GM13976 (cell line): ENCODE data around the gene CDK18.

Source experiments
- DNase-seq: peaks from one replicate; pipeline ENCODE4 v3.0.0; 2012; ENCODE audit warnings: low spot score
- in situ Hi-C: fragments of 300-500 bp; cut with MboI; formaldehyde crosslinking; loops from one replicate; pipeline ENCODE4 v1.12.0; 2022; ENCODE audit warnings: low sequenced_read_pairs, mixed read lengths, inconsistent platforms; ENCODE audit not compliant: unreplicated experiment
- TF ChIP-seq, protein P1 (sequence below): IDR thresholded peaks from 2 replicates; pipeline ENCODE4 v1.5.1; 2012; ENCODE audit warnings: borderline replicate concordance, mild to moderate bottlenecking; ENCODE audit not compliant: insufficient read depth; ENCODE audit errors: extremely low read depth, missing control alignments, control extremely low read depth

The CDK18 gene

DNA sequence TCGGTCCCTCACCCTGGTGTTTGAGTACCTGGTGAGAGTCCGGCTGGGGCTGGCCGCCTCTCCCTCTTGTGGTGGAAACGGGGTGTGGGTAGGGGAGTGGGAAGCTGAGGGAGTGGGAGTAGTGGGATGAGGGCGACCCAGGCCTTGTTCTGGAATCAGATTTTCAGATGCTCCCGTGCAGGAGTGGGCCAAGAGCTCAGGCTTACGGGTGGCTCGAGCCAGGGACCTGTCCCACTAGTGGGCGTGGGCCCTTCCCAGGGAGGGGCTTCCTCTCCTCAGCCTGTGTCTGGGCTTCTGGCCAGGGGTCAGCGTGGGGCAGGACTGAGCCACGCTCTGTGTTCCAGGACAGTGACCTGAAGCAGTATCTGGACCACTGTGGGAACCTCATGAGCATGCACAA is 22.0 kb downstream of the CDK18 start:
- TF ChIP-seq, protein P1, sequence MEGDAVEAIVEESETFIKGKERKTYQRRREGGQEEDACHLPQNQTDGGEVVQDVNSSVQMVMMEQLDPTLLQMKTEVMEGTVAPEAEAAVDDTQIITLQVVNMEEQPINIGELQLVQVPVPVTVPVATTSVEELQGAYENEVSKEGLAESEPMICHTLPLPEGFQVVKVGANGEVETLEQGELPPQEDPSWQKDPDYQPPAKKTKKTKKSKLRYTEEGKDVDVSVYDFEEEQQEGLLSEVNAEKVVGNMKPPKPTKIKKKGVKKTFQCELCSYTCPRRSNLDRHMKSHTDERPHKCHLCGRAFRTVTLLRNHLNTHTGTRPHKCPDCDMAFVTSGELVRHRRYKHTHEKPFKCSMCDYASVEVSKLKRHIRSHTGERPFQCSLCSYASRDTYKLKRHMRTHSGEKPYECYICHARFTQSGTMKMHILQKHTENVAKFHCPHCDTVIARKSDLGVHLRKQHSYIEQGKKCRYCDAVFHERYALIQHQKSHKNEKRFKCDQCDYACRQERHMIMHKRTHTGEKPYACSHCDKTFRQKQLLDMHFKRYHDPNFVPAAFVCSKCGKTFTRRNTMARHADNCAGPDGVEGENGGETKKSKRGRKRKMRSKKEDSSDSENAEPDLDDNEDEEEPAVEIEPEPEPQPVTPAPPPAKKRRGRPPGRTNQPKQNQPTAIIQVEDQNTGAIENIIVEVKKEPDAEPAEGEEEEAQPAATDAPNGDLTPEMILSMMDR, result no peak
- DNase-seq, result no peak
- in situ Hi-C loops, result loop anchor here (10.0 kb wide), 1 partner anchor 118 kb away; no protein-coding TSS in a partner anchor

DNA sequence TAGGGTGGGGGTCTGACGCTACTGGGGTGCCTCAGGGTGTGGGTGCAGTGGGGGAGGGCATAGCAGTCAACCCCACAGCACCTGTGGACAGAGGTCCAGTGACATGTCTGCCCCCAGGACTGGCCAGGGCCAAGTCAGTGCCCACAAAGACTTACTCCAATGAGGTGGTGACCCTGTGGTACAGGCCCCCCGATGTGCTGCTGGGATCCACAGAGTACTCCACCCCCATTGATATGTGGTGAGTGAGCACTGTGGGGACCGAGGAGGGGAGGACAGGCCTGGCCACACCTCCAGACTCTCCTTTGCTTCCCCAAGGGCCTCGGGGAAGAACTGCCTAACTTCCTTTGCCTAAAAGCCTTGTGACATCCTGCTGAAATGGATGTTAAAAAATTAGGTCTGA is 23.5 kb downstream of the CDK18 start:
- DNase-seq, result no peak
- in situ Hi-C loops, result loop anchor here (10.0 kb wide), 1 partner anchor 117 kb away; no protein-coding TSS in a partner anchor

DNA sequence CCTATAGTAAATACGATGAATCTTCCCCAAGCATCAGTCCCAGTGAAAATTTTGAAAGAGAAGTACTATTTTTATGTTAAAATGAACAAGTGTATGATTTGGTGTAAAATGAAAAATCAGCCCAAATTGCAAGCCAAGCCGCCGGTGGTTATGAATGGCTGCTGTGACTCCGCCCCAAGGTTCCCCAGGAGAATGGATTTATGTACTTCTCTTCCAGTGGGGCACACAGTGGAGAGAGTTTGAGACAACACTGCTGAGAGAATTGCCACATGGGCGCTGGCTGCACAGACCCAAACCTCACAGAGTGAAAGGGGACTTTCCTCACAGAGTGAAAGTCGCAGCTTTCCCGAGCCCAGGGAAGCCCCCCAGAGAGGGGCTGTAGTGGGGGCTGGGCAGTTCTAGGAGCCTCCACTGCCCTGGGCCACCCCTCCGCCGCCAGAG is 24.0 kb downstream of the CDK18 start:
- DNase-seq, result no peak
- in situ Hi-C loops, result loop anchor here (10.0 kb wide), 1 partner anchor 116 kb away; no protein-coding TSS in a partner anchor
- TF ChIP-seq, protein P1, result no peak

More for the DNA sequence above, 23.5 kb downstream of the CDK18 start:
- TF ChIP-seq, protein P1, result no peak

GRCh38 chr1:205528887-205529825 is 24.7 kb downstream of the CDK18 start:
- in situ Hi-C loops, result loop anchor here (10.0 kb wide), 1 partner anchor 116 kb away; no protein-coding TSS in a partner anchor
- peak; percentile 93 for DNase-seq
- TF ChIP-seq, protein P1, result peak; percentile 97

GRCh38 chr1:205530116-205530515 is 25.6 kb downstream of the CDK18 start:
- DNase-seq, result no peak

More at GRCh38 chr1:205530116-205530515, 25.6 kb downstream of the CDK18 start:
- in situ Hi-C loops, result no loop called here
- TF ChIP-seq, protein P1, result no peak
